SK-N-SH (cell line): ENCODE data around the gene CABLES2. TPM values are rescaled to one million over a fixed set of nuclear protein-coding genes. Genes with fewer than 3 reads are reported as not detected.

Source experiments
- CTCF ChIA-PET: fragments of 300-600, 350-600 bp; formaldehyde crosslinking; extraction: SDS; loops from one replicate; lab custom pipeline; 2021; lab: Yijun Ruan, JAX
- POLR2A ChIA-PET: fragments of 350-600 bp; sonication (Branson Sonifier 250); formaldehyde crosslinking; extraction: SDS; loops from one replicate; lab custom pipeline; 2020; ENCODE audit warnings: antibody characterized with exemption, inconsistent platforms; lab: Yijun Ruan, JAX
- DNase-seq: peaks from one replicate; pipeline ENCODE4 v3.0.0; 2012
- H2AFZ ChIP-seq: fragments of 200-600 bp; sonication (generic); 2 replicates; pipeline ENCODE4 v1.8.1; 2016; ENCODE audit warnings: antibody characterized with exemption, mild to moderate bottlenecking, low read depth
- H3F3A ChIP-seq: fragments of 200-600 bp; sonication (generic); replicated peaks from 2 replicates; pipeline ENCODE3; 2016; ENCODE audit warnings: antibody characterized with exemption, mild to moderate bottlenecking; ENCODE audit not compliant: insufficient read depth
- H3K27ac ChIP-seq, 2 experiments: fragments of 200-500 bp in 1 of 2; fragments of 200-600 bp in 1 of 2; sonication (Bioruptor generic) in 1 of 2; sonication (generic), shearing (Covaris generic) in 1 of 2; 2 replicates each; pipeline versions ENCODE4 v1.5.1 to v1.6.1; 2014 to 2016; ENCODE audit warnings: low read depth in 2 of 2, inconsistent platforms in 1 of 2, low read length in 1 of 2, mild to moderate bottlenecking in 1 of 2, mixed read lengths in 1 of 2
- H3K27me3 ChIP-seq: fragments of 200-600 bp; sonication (generic), shearing (Covaris generic); 2 replicates; pipeline ENCODE4 v1.6.1; 2016; ENCODE audit warnings: mixed run types; ENCODE audit not compliant: insufficient read depth
- H3K36me3 ChIP-seq, 2 experiments: fragments of 200-500 bp in 1 of 2; fragments of 200-600 bp in 1 of 2; sonication (Bioruptor generic) in 1 of 2; sonication (generic) in 1 of 2; replicated peaks in 1 of 2; 2 replicates each; pipeline versions ENCODE3 to v1.5.1; 2014 to 2016; ENCODE audit warnings: low read length in 1 of 2, mild to moderate bottlenecking in 1 of 2; ENCODE audit not compliant: insufficient read depth in 2 of 2, control insufficient read depth in 1 of 2
- H3K4me1 ChIP-seq, 2 experiments: fragments of 200-500 bp in 1 of 2; fragments of 200-600 bp in 1 of 2; sonication (Bioruptor generic) in 1 of 2; sonication (generic), shearing (Covaris generic) in 1 of 2; 2 replicates each; pipeline versions ENCODE4 v1.5.1 to v1.6.1; 2014 to 2016; ENCODE audit warnings: low read depth in 1 of 2, low read length in 1 of 2, mixed run types in 1 of 2; ENCODE audit not compliant: insufficient read depth in 2 of 2, control insufficient read depth in 1 of 2
- H3K4me2 ChIP-seq: fragments of 200-600 bp; sonication (generic), shearing (Covaris generic); 2 replicates; pipeline ENCODE4 v1.6.1; 2017; ENCODE audit warnings: mixed run types
- H3K4me3 ChIP-seq, 2 experiments: fragments of 200-500 bp in 1 of 2; fragments of 200-600 bp in 1 of 2; sonication (Bioruptor generic) in 1 of 2; sonication (generic), shearing (Covaris generic) in 1 of 2; 2 replicates each; pipeline versions ENCODE4 v1.5.1 to v1.8.1; 2014 to 2016; ENCODE audit warnings: low read depth in 2 of 2, inconsistent platforms in 1 of 2, low read length in 1 of 2, mild to moderate bottlenecking in 1 of 2, mixed read lengths in 1 of 2, moderate library complexity in 1 of 2
- H3K79me2 ChIP-seq: fragments of 200-600 bp; sonication (generic); 2 replicates; pipeline ENCODE4 v1.8.1; 2017; ENCODE audit warnings: mild to moderate bottlenecking; ENCODE audit not compliant: insufficient read depth
- H3K9ac ChIP-seq: fragments of 200-600 bp; sonication (generic); 2 replicates; pipeline ENCODE4 v1.6.1; 2017; ENCODE audit warnings: mixed run types
- H3K9me2 ChIP-seq: fragments of 200-600 bp; sonication (generic); 2 replicates; pipeline ENCODE4 v1.6.1; 2017; ENCODE audit warnings: mixed run types
- H3K9me3 ChIP-seq: fragments of 200-600 bp; sonication (generic); 2 replicates; pipeline ENCODE4 v1.6.1; 2017; ENCODE audit warnings: mixed run types, mild to moderate bottlenecking, moderate library complexity
- H4K20me1 ChIP-seq: fragments of 200-600 bp; sonication (generic); 2 replicates; pipeline ENCODE4 v1.6.1; 2017; ENCODE audit warnings: mild to moderate bottlenecking, mixed run types; ENCODE audit not compliant: insufficient read depth
- ELF1 ChIP-seq: IDR thresholded peaks from 2 replicates; pipeline ENCODE4 v1.4.0; 2012
- FOXM1 ChIP-seq: IDR thresholded peaks from 2 replicates; pipeline ENCODE4 v1.4.0; 2012; ENCODE audit warnings: low read depth, mild to moderate bottlenecking
- GABPA ChIP-seq: IDR thresholded peaks from 2 replicates; pipeline ENCODE4 v1.4.0; 2012; ENCODE audit warnings: low read depth, mild to moderate bottlenecking
- MEF2A ChIP-seq: IDR thresholded peaks from 2 replicates; pipeline ENCODE4 v1.4.0; 2012; ENCODE audit warnings: low read depth, borderline replicate concordance
- MXI1 ChIP-seq: IDR thresholded peaks from 2 replicates; pipeline ENCODE4 v1.6.1; 2012; ENCODE audit warnings: mild to moderate bottlenecking, low read depth, low read length, improper control_type of control experiment
- RCOR1 ChIP-seq: fragments of 150-350 bp; IDR thresholded peaks from 2 replicates; pipeline ENCODE4 v1.6.1; 2017; ENCODE audit warnings: antibody characterized with exemption, low read length
- RFX5 ChIP-seq: IDR thresholded peaks from 2 replicates; pipeline ENCODE4 v1.6.1; 2012; ENCODE audit warnings: mild to moderate bottlenecking, improper control_type of control experiment, low read length
- TAF1 ChIP-seq: IDR thresholded peaks from 2 replicates; pipeline ENCODE4 v1.6.1; 2012; ENCODE audit warnings: low read depth, mild to moderate bottlenecking, low read length, moderate library complexity, borderline replicate concordance
- TCF12 ChIP-seq: IDR thresholded peaks from 2 replicates; pipeline ENCODE4 v1.4.0; 2012
- YY1 ChIP-seq: IDR thresholded peaks from 2 replicates; pipeline ENCODE4 v1.4.0; 2012; ENCODE audit warnings: low read depth, mild to moderate bottlenecking
- WGBS: methylation state at CpG from one replicate; pipeline ENCODE4 v1.1.6; 2017; ENCODE audit warnings: low lambda C conversion rate; 5-methylcytosine and 5-hydroxymethylcytosine counted together
- polyA plus RNA-seq, 3 experiments: library from polyadenylated mRNA; depleted of rRNA; stranded (reverse); fragments of >200 nt; gene quantifications; 2 replicates each; pipeline ENCODE4 v1.2.3, GENCODE V29; 2012
- TF ChIP-seq, protein P1 (sequence below): IDR thresholded peaks from 2 replicates; pipeline ENCODE4 v1.4.0; 2012; ENCODE audit warnings: low read depth, borderline replicate concordance
- TF ChIP-seq, protein P2 (sequence below): fragments of 200-600 bp; sonication (generic); IDR thresholded peaks from 2 replicates; pipeline ENCODE4 v1.6.1; 2017; ENCODE audit warnings: antibody characterized with exemption, mild to moderate bottlenecking, moderate library complexity
- TF ChIP-seq, protein P3 (sequence below): IDR thresholded peaks from 2 replicates; pipeline ENCODE4 v1.4.0; 2012; ENCODE audit warnings: low read depth, borderline replicate concordance
- TF ChIP-seq, protein P4 (sequence below): fragments of 150-350 bp; IDR thresholded peaks from 2 replicates; pipeline ENCODE4 v1.6.1; 2017; ENCODE audit warnings: antibody characterized with exemption, low read length, low read depth, borderline replicate concordance
- TF ChIP-seq, protein P5 (sequence below): fragments of 150-350 bp; IDR thresholded peaks from 2 replicates; pipeline ENCODE4 v1.6.1; 2016; ENCODE audit warnings: mild to moderate bottlenecking, low read depth, low read length
- TF ChIP-seq, protein P6 (sequence below): IDR thresholded peaks from 2 replicates; pipeline ENCODE4 v1.6.1; 2012; ENCODE audit warnings: mild to moderate bottlenecking, low read depth, low read length, moderate library complexity

CABLES2 gene
- polyA plus RNA-seq, 1 of the 3 experiments (the other 2 are of a cell fraction): 4.8 TPM

DNA sequence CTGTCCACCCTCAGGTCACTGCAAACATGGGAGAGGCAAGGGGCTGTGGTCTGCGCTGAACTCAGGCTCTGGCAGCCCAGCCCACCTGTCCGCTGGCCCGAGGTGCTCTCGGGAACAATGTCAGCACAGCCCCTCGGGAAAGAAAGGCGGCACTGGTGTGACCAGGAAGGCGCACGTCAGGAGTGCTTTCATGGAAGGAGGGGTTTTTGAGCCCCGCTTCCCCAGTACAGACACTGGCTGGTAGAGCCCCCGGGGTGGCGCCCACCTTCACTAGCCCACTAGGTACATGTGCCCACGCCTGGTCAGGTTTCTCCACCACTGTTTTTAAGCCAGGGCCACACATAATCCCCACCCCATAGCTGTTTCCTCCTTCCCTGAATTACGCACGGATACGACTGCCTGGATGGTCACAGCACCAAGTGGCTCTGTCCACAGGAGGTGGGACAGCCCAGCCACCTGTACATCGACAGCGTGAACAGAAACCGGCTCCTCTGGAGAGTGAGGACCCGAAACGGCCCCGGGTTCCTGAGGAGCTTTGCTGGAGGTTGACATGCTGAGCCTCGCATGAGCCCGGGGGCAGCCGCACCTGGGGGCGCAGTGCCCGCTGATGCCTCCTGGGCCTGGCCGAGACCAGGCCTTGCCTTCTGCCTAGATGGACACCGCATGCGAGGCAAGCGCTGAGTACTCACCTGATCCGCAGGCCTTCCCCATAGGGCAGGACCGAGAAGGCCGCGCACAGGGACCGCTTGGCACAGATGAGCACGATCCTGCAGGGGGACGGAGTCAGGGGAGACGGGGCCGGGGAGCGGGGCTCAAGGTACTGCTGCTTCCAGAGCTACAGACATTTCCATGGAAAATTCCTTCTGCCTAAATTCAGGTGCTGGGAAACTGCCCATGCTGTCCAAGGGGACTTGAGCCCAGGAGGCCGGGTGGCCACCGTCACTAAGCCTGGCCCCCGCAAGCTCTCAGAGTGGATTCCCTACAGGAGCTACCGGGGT lies 12.5 kb downstream of the CABLES2 start (continued):
- TF ChIP-seq, protein P1, sequence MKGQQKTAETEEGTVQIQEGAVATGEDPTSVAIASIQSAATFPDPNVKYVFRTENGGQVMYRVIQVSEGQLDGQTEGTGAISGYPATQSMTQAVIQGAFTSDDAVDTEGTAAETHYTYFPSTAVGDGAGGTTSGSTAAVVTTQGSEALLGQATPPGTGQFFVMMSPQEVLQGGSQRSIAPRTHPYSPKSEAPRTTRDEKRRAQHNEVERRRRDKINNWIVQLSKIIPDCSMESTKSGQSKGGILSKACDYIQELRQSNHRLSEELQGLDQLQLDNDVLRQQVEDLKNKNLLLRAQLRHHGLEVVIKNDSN: no peak
- no peak for TF ChIP-seq MEF2A
- no peak for TF ChIP-seq TAF1
- TF ChIP-seq, protein P2, sequence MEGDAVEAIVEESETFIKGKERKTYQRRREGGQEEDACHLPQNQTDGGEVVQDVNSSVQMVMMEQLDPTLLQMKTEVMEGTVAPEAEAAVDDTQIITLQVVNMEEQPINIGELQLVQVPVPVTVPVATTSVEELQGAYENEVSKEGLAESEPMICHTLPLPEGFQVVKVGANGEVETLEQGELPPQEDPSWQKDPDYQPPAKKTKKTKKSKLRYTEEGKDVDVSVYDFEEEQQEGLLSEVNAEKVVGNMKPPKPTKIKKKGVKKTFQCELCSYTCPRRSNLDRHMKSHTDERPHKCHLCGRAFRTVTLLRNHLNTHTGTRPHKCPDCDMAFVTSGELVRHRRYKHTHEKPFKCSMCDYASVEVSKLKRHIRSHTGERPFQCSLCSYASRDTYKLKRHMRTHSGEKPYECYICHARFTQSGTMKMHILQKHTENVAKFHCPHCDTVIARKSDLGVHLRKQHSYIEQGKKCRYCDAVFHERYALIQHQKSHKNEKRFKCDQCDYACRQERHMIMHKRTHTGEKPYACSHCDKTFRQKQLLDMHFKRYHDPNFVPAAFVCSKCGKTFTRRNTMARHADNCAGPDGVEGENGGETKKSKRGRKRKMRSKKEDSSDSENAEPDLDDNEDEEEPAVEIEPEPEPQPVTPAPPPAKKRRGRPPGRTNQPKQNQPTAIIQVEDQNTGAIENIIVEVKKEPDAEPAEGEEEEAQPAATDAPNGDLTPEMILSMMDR: no peak
- TF ChIP-seq, protein P3, sequence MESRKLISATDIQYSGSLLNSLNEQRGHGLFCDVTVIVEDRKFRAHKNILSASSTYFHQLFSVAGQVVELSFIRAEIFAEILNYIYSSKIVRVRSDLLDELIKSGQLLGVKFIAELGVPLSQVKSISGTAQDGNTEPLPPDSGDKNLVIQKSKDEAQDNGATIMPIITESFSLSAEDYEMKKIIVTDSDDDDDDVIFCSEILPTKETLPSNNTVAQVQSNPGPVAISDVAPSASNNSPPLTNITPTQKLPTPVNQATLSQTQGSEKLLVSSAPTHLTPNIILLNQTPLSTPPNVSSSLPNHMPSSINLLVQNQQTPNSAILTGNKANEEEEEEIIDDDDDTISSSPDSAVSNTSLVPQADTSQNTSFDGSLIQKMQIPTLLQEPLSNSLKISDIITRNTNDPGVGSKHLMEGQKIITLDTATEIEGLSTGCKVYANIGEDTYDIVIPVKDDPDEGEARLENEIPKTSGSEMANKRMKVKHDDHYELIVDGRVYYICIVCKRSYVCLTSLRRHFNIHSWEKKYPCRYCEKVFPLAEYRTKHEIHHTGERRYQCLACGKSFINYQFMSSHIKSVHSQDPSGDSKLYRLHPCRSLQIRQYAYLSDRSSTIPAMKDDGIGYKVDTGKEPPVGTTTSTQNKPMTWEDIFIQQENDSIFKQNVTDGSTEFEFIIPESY: no peak
- TF ChIP-seq, protein P4, sequence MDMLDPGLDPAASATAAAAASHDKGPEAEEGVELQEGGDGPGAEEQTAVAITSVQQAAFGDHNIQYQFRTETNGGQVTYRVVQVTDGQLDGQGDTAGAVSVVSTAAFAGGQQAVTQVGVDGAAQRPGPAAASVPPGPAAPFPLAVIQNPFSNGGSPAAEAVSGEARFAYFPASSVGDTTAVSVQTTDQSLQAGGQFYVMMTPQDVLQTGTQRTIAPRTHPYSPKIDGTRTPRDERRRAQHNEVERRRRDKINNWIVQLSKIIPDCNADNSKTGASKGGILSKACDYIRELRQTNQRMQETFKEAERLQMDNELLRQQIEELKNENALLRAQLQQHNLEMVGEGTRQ: no peak

DNA sequence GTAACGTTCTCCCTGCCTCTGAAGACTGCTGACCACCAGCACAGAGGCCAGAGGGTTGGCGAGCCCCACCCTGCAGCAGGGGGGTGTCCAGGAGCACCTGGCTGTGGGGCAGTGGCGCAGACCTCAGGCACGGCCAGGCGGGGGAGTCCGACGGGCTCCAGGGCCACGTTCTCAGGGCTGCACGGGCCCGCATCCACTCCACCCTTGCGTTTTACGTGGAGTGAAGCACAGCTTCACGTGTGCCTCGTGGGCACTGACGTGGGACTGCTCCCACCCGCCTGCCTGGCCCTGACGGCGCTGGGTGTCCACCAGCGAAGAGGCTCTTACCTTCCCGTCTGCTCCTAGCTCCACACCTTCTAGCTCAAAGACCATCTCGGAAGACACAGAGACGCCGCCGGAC lies 13.3 kb downstream of the CABLES2 start:
- Histone ChIP-seq H3K9ac (no peak overlapping the region), H3K27ac (no peak overlapping the region)

More for the DNA sequence above, 13.3 kb downstream of the CABLES2 start:
- H3F3A ChIP-seq: peaks cover 13% of the 10 kb centered on the region
- CTCF ChIA-PET: interaction anchor here (0.9 to 2.0 kb wide), 3 partner anchors 11 kb away, joined by 3 to 5 read pairs (median 3); no protein-coding TSS in a partner anchor
- TF ChIP-seq ELF1 (no peak), RFX5 (no peak), GABPA (no peak), FOXM1 (no peak), MXI1 (no peak), YY1 (no peak), TCF12 (no peak), RCOR1 (no peak)
- TF ChIP-seq, protein P5, sequence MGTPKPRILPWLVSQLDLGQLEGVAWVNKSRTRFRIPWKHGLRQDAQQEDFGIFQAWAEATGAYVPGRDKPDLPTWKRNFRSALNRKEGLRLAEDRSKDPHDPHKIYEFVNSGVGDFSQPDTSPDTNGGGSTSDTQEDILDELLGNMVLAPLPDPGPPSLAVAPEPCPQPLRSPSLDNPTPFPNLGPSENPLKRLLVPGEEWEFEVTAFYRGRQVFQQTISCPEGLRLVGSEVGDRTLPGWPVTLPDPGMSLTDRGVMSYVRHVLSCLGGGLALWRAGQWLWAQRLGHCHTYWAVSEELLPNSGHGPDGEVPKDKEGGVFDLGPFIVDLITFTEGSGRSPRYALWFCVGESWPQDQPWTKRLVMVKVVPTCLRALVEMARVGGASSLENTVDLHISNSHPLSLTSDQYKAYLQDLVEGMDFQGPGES: no peak
- TF ChIP-seq, protein P6, sequence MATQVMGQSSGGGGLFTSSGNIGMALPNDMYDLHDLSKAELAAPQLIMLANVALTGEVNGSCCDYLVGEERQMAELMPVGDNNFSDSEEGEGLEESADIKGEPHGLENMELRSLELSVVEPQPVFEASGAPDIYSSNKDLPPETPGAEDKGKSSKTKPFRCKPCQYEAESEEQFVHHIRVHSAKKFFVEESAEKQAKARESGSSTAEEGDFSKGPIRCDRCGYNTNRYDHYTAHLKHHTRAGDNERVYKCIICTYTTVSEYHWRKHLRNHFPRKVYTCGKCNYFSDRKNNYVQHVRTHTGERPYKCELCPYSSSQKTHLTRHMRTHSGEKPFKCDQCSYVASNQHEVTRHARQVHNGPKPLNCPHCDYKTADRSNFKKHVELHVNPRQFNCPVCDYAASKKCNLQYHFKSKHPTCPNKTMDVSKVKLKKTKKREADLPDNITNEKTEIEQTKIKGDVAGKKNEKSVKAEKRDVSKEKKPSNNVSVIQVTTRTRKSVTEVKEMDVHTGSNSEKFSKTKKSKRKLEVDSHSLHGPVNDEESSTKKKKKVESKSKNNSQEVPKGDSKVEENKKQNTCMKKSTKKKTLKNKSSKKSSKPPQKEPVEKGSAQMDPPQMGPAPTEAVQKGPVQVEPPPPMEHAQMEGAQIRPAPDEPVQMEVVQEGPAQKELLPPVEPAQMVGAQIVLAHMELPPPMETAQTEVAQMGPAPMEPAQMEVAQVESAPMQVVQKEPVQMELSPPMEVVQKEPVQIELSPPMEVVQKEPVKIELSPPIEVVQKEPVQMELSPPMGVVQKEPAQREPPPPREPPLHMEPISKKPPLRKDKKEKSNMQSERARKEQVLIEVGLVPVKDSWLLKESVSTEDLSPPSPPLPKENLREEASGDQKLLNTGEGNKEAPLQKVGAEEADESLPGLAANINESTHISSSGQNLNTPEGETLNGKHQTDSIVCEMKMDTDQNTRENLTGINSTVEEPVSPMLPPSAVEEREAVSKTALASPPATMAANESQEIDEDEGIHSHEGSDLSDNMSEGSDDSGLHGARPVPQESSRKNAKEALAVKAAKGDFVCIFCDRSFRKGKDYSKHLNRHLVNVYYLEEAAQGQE: no peak
- TF ChIP-seq, protein P3: no peak
- H3K4me1 ChIP-seq: peaks cover 0 to 7% of the 10 kb centered on the region in 2 experiments; a peak in 1 of 4 replicates
- POLR2A ChIA-PET: no interaction called here
- H3K27me3 ChIP-seq: no peaks in the 10 kb centered on the region
- H3K9me2 ChIP-seq: no peaks in the 10 kb centered on the region
- no peak overlapping the region for H3K4me2 ChIP-seq
- peaks cover 9 to 26% of the 10 kb centered on the region in 2 experiments for H3K36me3 ChIP-seq
- H4K20me1 ChIP-seq: peaks cover 10% of the 10 kb centered on the region; the same call in 1 of the 2 replicates
- WGBS: 96% methylated on average over 4 of the region's 24 CpGs
- no peak overlapping the region for H3K4me3 ChIP-seq
- H2AFZ ChIP-seq: no peak overlapping the region
- DNase-seq: no peak
- H3K79me2 ChIP-seq: peaks cover 7% of the 10 kb centered on the region
- H3K9me3 ChIP-seq: no peaks in the 10 kb centered on the region
